H1 (cell line): ENCODE measurements around the gene NTN4. TPM values are rescaled to one million over a fixed set of nuclear protein-coding genes. Genes with fewer than 3 reads are reported as not detected.

Experiments used
- CTCF ChIA-PET: fragments of 300-600 bp; sonication (Branson Sonifier 250); formaldehyde crosslinking; loops from one replicate; lab custom pipeline; 2021; ENCODE audit not compliant: partially characterized antibody; lab: Charles Lee
- POLR2A ChIA-PET: fragments of 300-600 bp; sonication (Branson Sonifier 250); formaldehyde crosslinking; loops from one replicate; lab custom pipeline; 2021; ENCODE audit warnings: inconsistent platforms; ENCODE audit not compliant: partially characterized antibody; lab: Charles Lee
- DNase-seq, 2 experiments: peaks; one replicate each; pipeline versions ENCODE4 v3.0.0 to v3.0.0-alpha.2; 2010 to 2022; ENCODE audit warnings: low spot score in 2 of 2, low read depth in 1 of 2, mixed read lengths in 1 of 2
- FAIRE-seq: peaks from 2 replicates; lab custom pipeline; 2011; peaks lifted over from hg19 to GRCh38; lab: Jason Lieb, UNC
- H2AFZ ChIP-seq: 2 replicates; pipeline ENCODE4 v1.8.1; 2012; ENCODE audit warnings: low read length, inconsistent platforms
- H2AK5ac ChIP-seq: 2 replicates; pipeline ENCODE4 v1.6.1; 2013; ENCODE audit warnings: low read depth, low read length
- H2BK120ac ChIP-seq: replicated peaks from 2 replicates; pipeline ENCODE3; 2013; ENCODE audit warnings: low read depth, low read length, inconsistent platforms
- H2BK12ac ChIP-seq: 2 replicates; pipeline ENCODE4 v1.6.1; 2013; ENCODE audit warnings: low read depth, low read length
- H2BK15ac ChIP-seq: 2 replicates; pipeline ENCODE4 v1.6.1; 2013; ENCODE audit warnings: low read length
- H2BK20ac ChIP-seq: 2 replicates; pipeline ENCODE4 v1.6.1; 2013; ENCODE audit warnings: low read length
- H2BK5ac ChIP-seq: 2 replicates; pipeline ENCODE4 v1.6.1; 2013; ENCODE audit warnings: low read depth, low read length
- H3K14ac ChIP-seq: 2 replicates; pipeline ENCODE4 v1.6.1; 2013; ENCODE audit warnings: inconsistent platforms; ENCODE audit not compliant: insufficient read length
- H3K18ac ChIP-seq: 2 replicates; pipeline ENCODE4 v1.6.1; 2013; ENCODE audit warnings: low read length; ENCODE audit errors: extremely low read depth
- H3K23ac ChIP-seq: 2 replicates; pipeline ENCODE4 v1.6.1; 2013; ENCODE audit warnings: inconsistent platforms; ENCODE audit not compliant: insufficient read length
- H3K23me2 ChIP-seq: 2 replicates; pipeline ENCODE4 v1.6.1; 2013; ENCODE audit warnings: low read depth, low read length
- H3K27ac ChIP-seq: 2 replicates; pipeline ENCODE4 v1.6.1; 2011; ENCODE audit warnings: low read depth, low read length, inconsistent platforms
- H3K27me3 ChIP-seq, 4 experiments: replicated peaks in 1 of 4; 1 replicate in 1 of 4; 2 replicates in 3 of 4; pipeline versions ENCODE4 v1.6.1 to v1.8.1; 2011 to 2013; ENCODE audit warnings: low read length in 3 of 4, mild to moderate bottlenecking in 3 of 4, inconsistent platforms in 2 of 4, mixed read lengths in 2 of 4, moderate library complexity in 1 of 4; ENCODE audit not compliant: control insufficient read depth in 3 of 4, insufficient read depth in 3 of 4; ENCODE audit errors: extremely low read depth in 1 of 4
- H3K36me3 ChIP-seq, 4 experiments: 2 replicates each; pipeline versions ENCODE4 v1.6.1 to v1.8.1; 2011 to 2013; ENCODE audit warnings: mild to moderate bottlenecking in 4 of 4, low read length in 3 of 4, moderate library complexity in 2 of 4, control low read depth in 1 of 4, inconsistent platforms in 1 of 4; ENCODE audit not compliant: insufficient read depth in 4 of 4, control insufficient read depth in 2 of 4
- H3K4ac ChIP-seq: replicated peaks from 2 replicates; pipeline ENCODE3; 2013; ENCODE audit warnings: low read length, low read depth, mixed read lengths, inconsistent platforms; ENCODE audit not compliant: insufficient read length
- H3K4me1 ChIP-seq, 4 experiments: replicated peaks in 1 of 4; 1 replicate in 1 of 4; 2 replicates in 3 of 4; pipeline versions ENCODE4 v1.6.1 to v1.8.1; 2011 to 2013; ENCODE audit warnings: low read length in 3 of 4, inconsistent platforms in 2 of 4, mixed read lengths in 1 of 4; ENCODE audit not compliant: insufficient read depth in 4 of 4, control insufficient read depth in 3 of 4
- H3K4me2 ChIP-seq, 2 experiments: 2 replicates each; pipeline versions ENCODE4 v1.6.1 to v1.8.1; 2011 to 2013; ENCODE audit warnings: low read depth in 2 of 2, low read length in 2 of 2, control low read depth in 1 of 2, inconsistent platforms in 1 of 2, mild to moderate bottlenecking in 1 of 2; ENCODE audit not compliant: insufficient read depth in 1 of 2
- H3K4me3 ChIP-seq, 4 experiments: fragments of 200-600, 300-600 bp in 1 of 4; sonication (generic), shearing (Covaris generic), sonication (Bioruptor Twin) in 1 of 4; 2 replicates each; pipeline versions ENCODE4 v1.5.1 to v1.8.1; 2011 to 2016; ENCODE audit warnings: low read length in 4 of 4, low read depth in 3 of 4, control low read depth in 2 of 4, inconsistent platforms in 2 of 4, mild to moderate bottlenecking in 2 of 4, mixed read lengths in 1 of 4, moderate library complexity in 1 of 4; ENCODE audit not compliant: insufficient read depth in 2 of 4; ENCODE audit errors: extremely low read depth in 1 of 4
- H3K56ac ChIP-seq: replicated peaks from 2 replicates; pipeline ENCODE3; 2013; ENCODE audit warnings: low read depth, mild to moderate bottlenecking, mixed read lengths, low read length, inconsistent platforms; ENCODE audit not compliant: insufficient read length
- H3K79me1 ChIP-seq: 2 replicates; pipeline ENCODE4 v1.6.1; 2013; ENCODE audit warnings: low read depth, low read length, control low read depth
- H3K79me2 ChIP-seq, 2 experiments: 2 replicates each; pipeline versions ENCODE4 v1.6.1 to v1.8.1; 2012 to 2013; ENCODE audit warnings: low read length in 2 of 2, mild to moderate bottlenecking in 2 of 2, inconsistent platforms in 1 of 2; ENCODE audit not compliant: insufficient read depth in 2 of 2, control insufficient read depth in 1 of 2
- H3K9ac ChIP-seq, 4 experiments: replicated peaks in 1 of 4; 1 replicate in 1 of 4; 2 replicates in 3 of 4; pipeline versions ENCODE4 v1.6.1 to v1.8.1; 2011 to 2013; ENCODE audit warnings: low read depth in 3 of 4, low read length in 3 of 4, control low read depth in 2 of 4, mild to moderate bottlenecking in 2 of 4, moderate library complexity in 2 of 4, inconsistent platforms in 1 of 4; ENCODE audit errors: extremely low read depth in 1 of 4
- H3K9me3 ChIP-seq, 2 experiments: 2 replicates each; pipeline versions ENCODE4 v1.6.1 to v1.8.1; 2012 to 2013; ENCODE audit warnings: mild to moderate bottlenecking in 2 of 2, moderate library complexity in 2 of 2, control low read depth in 1 of 2, inconsistent platforms in 1 of 2, low read depth in 1 of 2, low read length in 1 of 2, mixed read lengths in 1 of 2; ENCODE audit not compliant: insufficient read depth in 2 of 2
- H4K20me1 ChIP-seq, 2 experiments: replicated peaks in 1 of 2; 2 replicates each; pipeline versions ENCODE3 to v1.8.1; 2011 to 2013; ENCODE audit warnings: inconsistent platforms in 2 of 2, low read length in 2 of 2, mild to moderate bottlenecking in 1 of 2; ENCODE audit not compliant: insufficient read depth in 2 of 2, control insufficient read depth in 1 of 2
- H4K5ac ChIP-seq: 2 replicates; pipeline ENCODE4 v1.6.1; 2013; ENCODE audit warnings: low read length, low read depth, mixed read lengths, inconsistent platforms; ENCODE audit not compliant: insufficient read length
- H4K8ac ChIP-seq: 2 replicates; pipeline ENCODE4 v1.8.0; 2013; ENCODE audit warnings: mild to moderate bottlenecking, moderate library complexity, low read length, inconsistent platforms; ENCODE audit not compliant: insufficient read depth; ENCODE audit errors: extremely low read depth
- H4K91ac ChIP-seq: replicated peaks from 2 replicates; pipeline ENCODE3; 2013; ENCODE audit warnings: low read length, mixed read lengths, inconsistent platforms; ENCODE audit not compliant: insufficient read length
- NANOG ChIP-seq: IDR thresholded peaks from 2 replicates; pipeline ENCODE4 v1.6.1; 2011; ENCODE audit warnings: low read length, low read depth, mild to moderate bottlenecking, inconsistent platforms; ENCODE audit not compliant: insufficient read depth, poor library complexity, severe bottlenecking
- SUZ12 ChIP-seq: fragments of 200-600 bp; sonication (generic); IDR thresholded peaks from 2 replicates; pipeline ENCODE4 v1.6.1; 2012; ENCODE audit warnings: mild to moderate bottlenecking, inconsistent platforms, low read length, moderate library complexity, mixed read lengths
- WGBS, 2 experiments: shearing (Covaris generic) in 1 of 2; methylation state at CpG; one replicate each; pipeline versions ENCODE4 v1.1.6 to v1.1.7; 2013 to 2015; ENCODE audit warnings: low lambda C conversion rate in 2 of 2, mixed read lengths in 2 of 2, inconsistent platforms in 1 of 2, low coverage in 1 of 2, missing lambda C conversion rate in 1 of 2; ENCODE audit not compliant: insufficient replicate concordance in 2 of 2, insufficient coverage in 1 of 2, insufficient read length in 1 of 2; ENCODE audit errors: extremely low coverage in 1 of 2, missing lambda C conversion rate in 1 of 2; 5-methylcytosine and 5-hydroxymethylcytosine counted together
- polyA plus RNA-seq, 7 experiments: library from polyadenylated mRNA; depleted of rRNA in 3 of 7; stranded (reverse) in 5 of 7; unstranded in 2 of 7; fragments of >200 nt in 5 of 7; fragments of 200-250 nt in 2 of 7; gene quantifications; 1 replicate in 5 of 7; 2 replicates in 1 of 7; 4 replicates in 1 of 7; pipeline versions ENCODE4 v1.2.1 to v1.2.3, GENCODE V29; 2011 to 2013; ENCODE audit warnings: missing spikeins in 2 of 7, mixed read lengths in 2 of 7
- total RNA-seq: library from RNA; stranded (reverse); fragmentation: NEBNext Ultra II Directional; extraction: Animal tissue kit (Norgen Biotek cat#: 25700); gene quantifications from 2 replicates; pipeline ENCODE4 v1.2.1, GENCODE V29; 2021

NTN4 gene
- total and polyA plus RNA-seq, 2 of the 8 experiments (the other 6 are each of a cell fraction or from before 2014, with no cell fraction given) = 0.74 to 1.3 TPM

DNA sequence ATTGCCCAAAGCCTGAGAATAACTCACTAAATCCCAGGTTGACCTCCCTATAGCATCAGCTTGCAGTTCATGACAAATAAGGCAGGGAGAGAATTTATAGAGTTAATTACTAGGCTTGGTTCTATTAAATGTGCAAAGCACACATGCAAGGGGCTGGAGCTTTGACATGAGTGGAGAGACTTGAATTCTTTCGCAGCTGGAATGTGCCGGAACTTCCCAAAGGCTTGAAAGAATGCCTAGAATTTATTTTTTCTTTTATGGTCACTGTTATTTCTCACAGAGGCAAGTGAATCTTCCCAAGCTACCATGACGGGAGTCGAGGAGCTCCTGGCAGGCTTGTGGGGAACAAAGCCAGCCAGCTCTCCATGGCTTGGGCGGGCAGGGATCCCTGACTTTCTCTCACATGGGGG lies 143.8 kb downstream of the NTN4 start:
- H3K79me1 ChIP-seq = no peaks in the 10 kb centered on the region
- no peak overlapping the region for H3K4ac ChIP-seq
- H4K5ac ChIP-seq = no peak overlapping the region
- ChIA-PET CTCF (interaction anchor here (0.6 to 3.6 kb wide), 6 partner anchors 11 to 72 kb away, joined by 3 to 10 read pairs (median 4); no protein-coding TSS in a partner anchor), POLR2A (interaction anchor here (1.4 kb wide), 1 partner anchor 32 kb away, joined by 3 read pairs; no protein-coding TSS in a partner anchor)
- no peaks in the 10 kb centered on the region for H3K4me1 ChIP-seq
- DNase-seq = no peak
- H3K23ac ChIP-seq = no peak overlapping the region
- H3K27ac ChIP-seq = no peak overlapping the region
- H3K36me3 ChIP-seq = no peaks in the 10 kb centered on the region
- no peaks in the 10 kb centered on the region for H3K23me2 ChIP-seq
- H2BK15ac ChIP-seq = no peak overlapping the region
- no peak overlapping the region for H2BK120ac ChIP-seq
- no peak overlapping the region for H3K18ac ChIP-seq
- H3K27me3 ChIP-seq = no peaks in the 10 kb centered on the region
- H2AK5ac ChIP-seq = no peak overlapping the region
- H3K9me3 ChIP-seq = no peaks in the 10 kb centered on the region
- H2AFZ ChIP-seq = no peak overlapping the region
- no peak overlapping the region for H3K9ac ChIP-seq
- no peak overlapping the region for H3K14ac ChIP-seq
- H2BK20ac ChIP-seq = no peak overlapping the region
- H3K4me3 ChIP-seq = no peak overlapping the region
- no peak for FAIRE-seq
- H3K4me2 ChIP-seq = no peak overlapping the region
- no peak overlapping the region for H4K8ac ChIP-seq
- H4K20me1 ChIP-seq = no peaks in the 10 kb centered on the region
- H2BK12ac ChIP-seq = no peak overlapping the region
- TF ChIP-seq NANOG (no peak), SUZ12 (no peak)
- no peak overlapping the region for H4K91ac ChIP-seq
- 92% methylated on average over 5 of the region's 5 CpGs; no CpG with 5 or more reads in 1 of the 2 experiments for WGBS, 2 experiments
- H3K79me2 ChIP-seq = no peaks in the 10 kb centered on the region
- no peak overlapping the region for H3K56ac ChIP-seq
- H2BK5ac ChIP-seq = no peak overlapping the region
